ENCODE results near the gene TTC7B. TPM values are rescaled to one million over a fixed set of nuclear protein-coding genes. Genes with fewer than 3 reads are reported as not detected.

Gene TTC7B
- total and polyA plus RNA-seq, 2 donors (not counting 3 experiments of a cell fraction or from before 2014, with no cell fraction given), result 46.8 to 76.5 TPM

GRCh38 chr14:90508036-90508435 is 308.2 kb downstream of the TTC7B start:
- dilution Hi-C loops (cut with MboI; ENCODE audit: extremely low pct_ligation_motif_present, low sequenced_read_pairs), result no loop called here
- Histone ChIP-seq H3K9me1 (replicated peaks; ENCODE audit: control insufficient read depth, extremely low read depth, insufficient read depth, low read length) (no peaks in the 10 kb centered on the region), H3K9ac (replicated peaks; ENCODE audit: extremely low read depth, insufficient read depth, low read length) (no peak overlapping the region), H3K36me3 (ENCODE audit: control insufficient read depth in 2 of 2, extremely low read depth in 1 of 2, insufficient read depth in 2 of 2, low read length in 2 of 2) (no peaks in the 10 kb centered on the region), H3K79me2 (ENCODE audit: control insufficient read depth, insufficient read depth, low read length) (no peaks in the 10 kb centered on the region), H2AFZ (ENCODE audit: low read depth, low read length) (no peak overlapping the region), H3K4me3 (replicated peaks in 1 of 3; ENCODE audit: insufficient read depth in 1 of 3, low read depth in 1 of 3, low read length in 3 of 3) (no peak overlapping the region), H3K27ac (ENCODE audit: insufficient read depth, low read depth, low read length) (no peak overlapping the region), H3K27me3 (ENCODE audit: control insufficient read depth in 2 of 2, insufficient read depth in 2 of 2, low read length in 2 of 2) (peaks cover 0 to 2% of the 10 kb centered on the region in 2 experiments), H3K4me1 (ENCODE audit: control insufficient read depth, extremely low read depth, insufficient read depth, low read length) (no peaks in the 10 kb centered on the region), H3K4me2 (ENCODE audit: insufficient read depth, low read length) (no peak overlapping the region), H4K20me1 (replicated peaks; ENCODE audit: control insufficient read depth, extremely low read depth, insufficient read depth, low read length) (no peaks in the 10 kb centered on the region), H3K9me3 (replicated peaks; ENCODE audit: control insufficient read depth, insufficient read depth, low read length) (no peaks in the 10 kb centered on the region)
- no peak for FAIRE-seq
- no peak for DNase-seq (ENCODE audit: low read depth, low spot score)
- ChIA-PET POLR2A (no interaction called here), CTCF (no interaction called here)
- no peak for TF ChIP-seq POLR2AphosphoS5 (IDR thresholded peaks at IDR 0.05; ENCODE audit: insufficient read depth, low read depth, low read length)
- TF ChIP-seq POLR2A (IDR thresholded peaks at IDR 0.05; ENCODE audit: low read depth, low read length), result no peak
- TF ChIP-seq GATA2 (IDR thresholded peaks at IDR 0.05; ENCODE audit: insufficient read depth, insufficient read length, low read depth, low read length), result no peak
- TF ChIP-seq JUN (IDR thresholded peaks at IDR 0.05; ENCODE audit: borderline replicate concordance, insufficient read depth, insufficient read length, low read depth), result no peak
- no peak for TF ChIP-seq MYC (IDR thresholded peaks at IDR 0.05; ENCODE audit: low read depth, low read length)
- no peak for TF ChIP-seq CTCF (IDR thresholded peaks at IDR 0.05; ENCODE audit: extremely low read depth in 1 of 2, insufficient read depth in 1 of 2, low read depth in 1 of 2, low read length in 2 of 2)
- TF ChIP-seq FOS (IDR thresholded peaks at IDR 0.05; ENCODE audit: borderline replicate concordance, insufficient read depth, low read length), result no peak
- TF ChIP-seq MAX (IDR thresholded peaks at IDR 0.05; ENCODE audit: insufficient read depth, insufficient read length), result no peak
- no peak for TF ChIP-seq EZH2 (IDR thresholded peaks at IDR 0.05; ENCODE audit: borderline replicate concordance, low read depth, low read length, severe bottlenecking)
- BruUV-seq (replicated peaks), result no TSS peak
- intact Hi-C loops (cut with micrococcal nuclease), result no loop called here

Measured in endothelial cell of umbilical vein (primary cell).